HepG2 (cell line): ENCODE data around the gene FOXK2. TPM values are rescaled to one million over a fixed set of nuclear protein-coding genes. Genes with fewer than 3 reads are reported as not detected.

Source experiments
- DDIT3 ChIP-seq: sonication (generic); formaldehyde crosslinking; IDR thresholded peaks from 2 replicates; pipeline ENCODE4 v1.4.0; 2020; ENCODE audit warnings: mild to moderate bottlenecking, missing genetic modification reagents
- GLMP ChIP-seq: sonication (generic); formaldehyde crosslinking; IDR thresholded peaks from 2 replicates; pipeline ENCODE4 v1.9.0; 2021; ENCODE audit warnings: missing genetic modification reagents, mild to moderate bottlenecking, borderline replicate concordance
- HDAC1 ChIP-seq: sonication (generic); formaldehyde crosslinking; IDR thresholded peaks from 2 replicates; pipeline ENCODE4 v1.5.1; 2020; ENCODE audit warnings: mild to moderate bottlenecking, missing genetic modification reagents
- MIER3 ChIP-seq: IDR thresholded peaks from 2 replicates; pipeline ENCODE4 v1.6.1; 2016; ENCODE audit warnings: missing compliant biosample characterization, borderline replicate concordance
- NFATC3 ChIP-seq: sonication (generic); formaldehyde crosslinking; IDR thresholded peaks from 2 replicates; pipeline ENCODE4 v1.5.1; 2020; ENCODE audit warnings: mild to moderate bottlenecking, missing genetic modification reagents
- PHF20 ChIP-seq: sonication (generic); formaldehyde crosslinking; IDR thresholded peaks from 2 replicates; pipeline ENCODE4 v1.5.0; 2020; ENCODE audit warnings: mild to moderate bottlenecking, missing genetic modification reagents
- PREB ChIP-seq: sonication (generic); formaldehyde crosslinking; IDR thresholded peaks from 2 replicates; pipeline ENCODE4 v1.4.0; 2020; ENCODE audit warnings: missing genetic modification reagents
- PRMT3 ChIP-seq: sonication (generic); formaldehyde crosslinking; IDR thresholded peaks from 2 replicates; pipeline ENCODE4 v1.8.1; 2022; ENCODE audit warnings: low read depth, mild to moderate bottlenecking, moderate library complexity, missing genetic modification reagents, borderline replicate concordance
- PRPF4 ChIP-seq: fragments of 200-400 bp; formaldehyde crosslinking; IDR thresholded peaks from 2 replicates; pipeline ENCODE4 v1.6.1; 2016; ENCODE audit warnings: low read length, low read depth; ENCODE audit not compliant: poor library complexity, severe bottlenecking
- REL ChIP-seq: sonication (generic); formaldehyde crosslinking; conservative IDR thresholded peaks from 2 replicates; pipeline ENCODE4 v1.8.0; 2022; ENCODE audit warnings: mild to moderate bottlenecking, missing genetic modification reagents, moderate library complexity
- RNF2 ChIP-seq: fragments of 450-650 bp; conservative IDR thresholded peaks from 2 replicates; pipeline ENCODE4 v1.6.1; 2016; ENCODE audit warnings: low read depth
- SAP130 ChIP-seq: IDR thresholded peaks from 2 replicates; pipeline ENCODE4 v1.6.1; 2016; ENCODE audit warnings: low read depth
- SMAD1 ChIP-seq: sonication (generic); formaldehyde crosslinking; IDR thresholded peaks from 2 replicates; pipeline ENCODE4 v1.4.0; 2020; ENCODE audit warnings: missing genetic modification reagents, low read depth, mild to moderate bottlenecking, borderline replicate concordance
- TBL1XR1 ChIP-seq: fragments of 150-350 bp; IDR thresholded peaks from 2 replicates; pipeline ENCODE4 v1.6.1; 2014; ENCODE audit warnings: borderline replicate concordance, low read length; ENCODE audit not compliant: partially characterized antibody
- TGIF2 ChIP-seq: IDR thresholded peaks from 2 replicates; pipeline ENCODE4 v1.6.1; 2016; ENCODE audit warnings: control low read depth, missing compliant biosample characterization
- THAP11 ChIP-seq: IDR thresholded peaks from 2 replicates; pipeline ENCODE4 v1.6.1; 2016; ENCODE audit warnings: missing biosample characterization, missing genetic modification reagents
- ZBTB2 ChIP-seq: sonication (generic); formaldehyde crosslinking; IDR thresholded peaks from 2 replicates; pipeline ENCODE4 v1.8.0; 2022; ENCODE audit warnings: low read depth, missing genetic modification reagents
- ZFP62 ChIP-seq: sonication (generic); formaldehyde crosslinking; IDR thresholded peaks from 2 replicates; pipeline ENCODE4 v1.4.0; 2020; ENCODE audit warnings: missing genetic modification reagents
- ZMYM4 ChIP-seq: sonication (generic); formaldehyde crosslinking; IDR thresholded peaks from 2 replicates; pipeline ENCODE4 v1.8.1; 2023; ENCODE audit warnings: mild to moderate bottlenecking, missing genetic modification reagents
- ZNF672 ChIP-seq: sonication (generic); formaldehyde crosslinking; IDR thresholded peaks from 2 replicates; pipeline ENCODE4 v1.8.1; 2022; ENCODE audit warnings: missing genetic modification reagents
- ZNF704 ChIP-seq: sonication (generic); formaldehyde crosslinking; IDR thresholded peaks from 2 replicates; pipeline ENCODE4 v1.8.1; 2023; ENCODE audit warnings: mild to moderate bottlenecking, inconsistent platforms, moderate library complexity, missing genetic modification reagents, borderline replicate concordance
- ZNF713 ChIP-seq: sonication (generic); formaldehyde crosslinking; IDR thresholded peaks from 2 replicates; pipeline ENCODE4 v1.4.0; 2020; ENCODE audit warnings: mild to moderate bottlenecking, missing genetic modification reagents
- ZNF747 ChIP-seq: sonication (generic); formaldehyde crosslinking; IDR thresholded peaks from 2 replicates; pipeline ENCODE4 v1.8.1; 2023; ENCODE audit warnings: missing genetic modification reagents, mild to moderate bottlenecking, borderline replicate concordance
- polyA plus RNA-seq, 8 experiments: library from polyadenylated mRNA; depleted of rRNA in 3 of 8; stranded (reverse) in 7 of 8; unstranded in 1 of 8; fragments of >200 nt; fragmentation: Illumina TruSeq in 4 of 8; extraction: Trizol in 4 of 8; gene quantifications; 2 replicates each; pipeline versions ENCODE4 v1.2.1 to v1.2.3, GENCODE V29; 2011 to 2016; ENCODE audit warnings: low read depth in 4 of 8, missing spikeins in 1 of 8, mixed read lengths in 1 of 8; ENCODE audit not compliant: insufficient read depth in 1 of 8
- total RNA-seq, 5 experiments: library from RNA; depleted of rRNA; stranded (reverse); fragments of >200 nt; fragmentation: Illumina TruSeq; extraction: Trizol; gene quantifications; 2 replicates each; pipeline ENCODE4 v1.2.3, GENCODE V29; 2016; ENCODE audit warnings: low read depth in 1 of 5

The FOXK2 gene
- total and polyA plus RNA-seq, 2 of the 13 experiments (the other 11 are each of a cell fraction or from before 2014, with no cell fraction given): 67.1 to 67.2 TPM

GRCh38 chr17:82517230-82517865, 2.2 kb upstream of the FOXK2 start (continued):
- TF ChIP-seq THAP11: peak; percentile 76
- no peak for TF ChIP-seq PHF20 (CRISPR knock-in tag)
- TF ChIP-seq PREB (CRISPR knock-in tag): no peak
- 0 out of 2 replicates have a peak, but pooled peaks have one; percentile 48 for TF ChIP-seq ZNF704
- TF ChIP-seq TBL1XR1: peak; percentile 43
- TF ChIP-seq HDAC1 (CRISPR knock-in tag): peak; percentile 68
- TF ChIP-seq TGIF2: no peak; the same call in 1 of the 2 replicates
- no peak for TF ChIP-seq ZNF713
- 0 out of 2 replicates have a peak, but pooled peaks have one; percentile 24 for TF ChIP-seq ZNF747
- TF ChIP-seq ZFP62 (CRISPR knock-in tag): no peak
- peak; percentile 98 for TF ChIP-seq DDIT3 (CRISPR knock-in tag)
- TF ChIP-seq ZNF672 (CRISPR knock-in tag): no peak
- no peak for TF ChIP-seq REL (CRISPR knock-in tag)
- no peak for TF ChIP-seq RNF2
- no peak for TF ChIP-seq PRMT3 (CRISPR knock-in tag)
- no peak for TF ChIP-seq PRPF4
- peak; percentile 93 for TF ChIP-seq SAP130 (CRISPR knock-in tag)
- no peak for TF ChIP-seq NFATC3 (CRISPR knock-in tag)
- peak; percentile 70; the same call in 1 of the 2 replicates for TF ChIP-seq MIER3
- TF ChIP-seq ZMYM4: peak; percentile 26; the same call in 1 of the 2 replicates
- TF ChIP-seq SMAD1 (CRISPR knock-in tag): no peak
- no peak for TF ChIP-seq ZBTB2
- TF ChIP-seq GLMP (CRISPR knock-in tag): no peak
